Stimulated activated CD4-positive, alpha-beta T cell treated with anti-CD3 and anti-CD28 coated beads, TNF-alpha, amount 100 ng/mL, for 48 hours (primary cell): ENCODE results near the gene UBE2J2.
A peak's percentile ranks its signal among the peaks of the same experiment; 100 is the strongest.

Experiments used
- DNase-seq, 3 donors: peaks; one replicate each; pipeline ENCODE4 v3.0.0-alpha.2; 2020; ENCODE audit warnings: low read depth in 3 of 3

UBE2J2 gene

DNA sequence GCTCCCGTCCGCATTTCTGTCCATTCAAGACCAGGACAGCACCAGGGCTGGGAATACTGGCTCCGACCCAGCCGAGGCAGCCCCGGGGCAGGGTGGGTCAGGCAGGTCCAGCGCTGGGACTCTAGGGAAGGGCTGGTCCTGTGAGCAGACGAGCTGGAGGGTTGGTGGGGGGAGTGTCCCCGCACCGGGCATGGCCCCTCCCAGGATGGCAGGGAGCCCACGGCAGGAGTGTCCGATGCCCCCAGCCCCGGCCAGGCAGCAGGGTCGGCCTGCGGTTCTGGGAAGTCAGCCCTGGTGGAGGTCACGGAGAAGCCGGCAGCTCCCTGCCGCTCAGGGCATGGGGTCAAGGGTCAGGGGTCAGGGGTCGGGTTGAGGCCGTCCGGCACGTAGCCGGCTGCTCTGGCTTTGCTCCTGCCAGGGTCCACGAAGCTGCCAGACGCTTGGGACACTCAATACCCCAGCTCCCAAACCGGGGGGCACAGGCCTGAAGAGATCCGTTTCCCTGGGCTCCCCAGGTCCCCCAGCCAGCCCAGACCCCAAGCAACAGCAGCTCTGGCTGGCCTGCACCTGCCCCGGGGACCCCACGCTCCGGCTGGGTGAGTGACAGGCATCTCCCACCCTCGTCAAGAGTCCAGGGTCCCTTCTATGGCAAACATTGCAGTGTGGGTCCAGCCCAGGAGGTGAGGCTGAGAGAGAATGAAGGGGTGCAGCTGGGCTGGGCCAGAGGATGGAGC is 33.9 kb downstream of the UBE2J2 start:
- no peak for DNase-seq

DNA sequence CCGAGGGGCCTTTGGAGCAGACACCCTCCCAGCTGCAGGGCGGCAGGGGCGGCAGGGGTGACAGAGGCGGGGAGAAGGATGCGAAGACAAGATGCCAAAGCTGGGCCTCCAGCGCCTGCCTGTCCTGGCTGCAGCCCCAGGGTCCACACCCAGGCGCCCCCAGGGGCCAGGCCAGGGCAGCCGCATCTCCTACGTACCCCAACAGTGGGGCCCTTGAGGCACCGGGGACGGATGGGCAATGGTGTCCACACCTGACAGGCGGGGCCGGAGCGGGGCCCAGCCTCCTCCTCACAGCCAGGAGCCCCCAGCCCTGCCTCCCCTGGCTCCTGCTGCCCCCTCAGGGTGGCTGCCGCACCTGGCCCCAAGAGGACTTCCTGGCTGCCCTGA is 34.4 kb downstream of the UBE2J2 start:
- no peak for DNase-seq

DNA sequence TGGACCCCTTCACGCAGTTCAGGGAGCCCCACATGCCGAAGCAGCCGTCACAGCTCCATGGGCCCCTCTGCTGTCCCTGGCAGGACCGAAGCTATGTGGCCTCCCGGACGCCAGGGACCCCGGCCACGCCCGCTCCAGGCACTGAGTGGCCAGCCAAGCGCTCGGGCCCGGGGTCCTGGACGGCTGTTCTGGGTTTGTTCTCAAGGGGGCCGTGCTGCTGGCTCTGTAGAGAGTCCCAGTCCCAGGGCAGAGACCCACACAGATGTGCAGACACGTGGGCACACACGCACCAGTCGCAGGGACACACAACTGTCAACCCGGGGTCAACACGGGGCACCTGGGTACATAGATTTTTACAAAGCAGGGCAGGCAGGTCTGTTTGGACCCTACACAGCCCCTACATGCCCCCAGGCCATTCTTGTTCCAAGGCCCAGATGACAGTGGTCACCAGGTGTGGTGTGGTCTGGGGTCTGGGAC is 34.9 kb downstream of the UBE2J2 start:
- DNase-seq, result no peak

DNA sequence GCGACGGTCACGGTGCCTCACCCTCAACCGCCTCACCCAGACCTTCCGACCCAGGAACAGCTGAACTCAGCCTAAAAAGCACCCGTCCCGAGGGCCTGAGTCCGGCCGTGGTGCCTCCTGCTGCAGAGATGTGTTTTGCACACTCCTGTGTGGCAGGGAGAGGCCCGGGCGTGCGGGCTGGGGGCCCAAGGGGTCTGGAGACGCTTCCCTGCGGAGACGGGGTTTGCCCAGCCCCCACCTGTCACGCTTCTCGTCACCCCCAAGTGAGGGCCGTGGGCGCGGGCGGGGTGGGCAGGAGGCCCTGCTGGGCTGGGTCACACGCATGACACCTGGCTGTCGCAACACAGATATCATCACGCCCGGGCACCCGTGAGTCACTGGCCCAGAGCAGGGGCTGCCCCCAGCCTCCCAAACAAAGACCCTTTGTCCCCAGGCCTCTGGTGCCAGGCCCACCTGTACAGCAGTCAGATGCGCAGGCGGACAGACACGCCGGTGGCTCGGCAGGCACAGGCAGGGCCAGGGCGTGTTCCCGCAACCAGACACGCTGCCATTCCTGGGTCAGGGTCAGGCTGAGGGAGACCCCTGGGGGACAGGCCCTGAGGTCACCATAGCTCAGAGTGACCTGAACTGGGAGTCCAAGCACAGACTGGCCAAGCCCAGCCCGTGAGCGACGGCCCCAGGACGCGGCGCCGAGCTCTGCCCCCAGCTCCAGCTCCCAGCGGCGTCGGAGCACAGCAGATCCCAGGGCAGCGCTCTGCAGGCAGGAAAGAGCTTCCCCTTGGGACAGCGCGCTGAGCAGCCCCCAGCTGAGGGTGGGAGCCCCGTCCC is 35.6 kb downstream of the UBE2J2 start:
- DNase-seq, result no peak

DNA sequence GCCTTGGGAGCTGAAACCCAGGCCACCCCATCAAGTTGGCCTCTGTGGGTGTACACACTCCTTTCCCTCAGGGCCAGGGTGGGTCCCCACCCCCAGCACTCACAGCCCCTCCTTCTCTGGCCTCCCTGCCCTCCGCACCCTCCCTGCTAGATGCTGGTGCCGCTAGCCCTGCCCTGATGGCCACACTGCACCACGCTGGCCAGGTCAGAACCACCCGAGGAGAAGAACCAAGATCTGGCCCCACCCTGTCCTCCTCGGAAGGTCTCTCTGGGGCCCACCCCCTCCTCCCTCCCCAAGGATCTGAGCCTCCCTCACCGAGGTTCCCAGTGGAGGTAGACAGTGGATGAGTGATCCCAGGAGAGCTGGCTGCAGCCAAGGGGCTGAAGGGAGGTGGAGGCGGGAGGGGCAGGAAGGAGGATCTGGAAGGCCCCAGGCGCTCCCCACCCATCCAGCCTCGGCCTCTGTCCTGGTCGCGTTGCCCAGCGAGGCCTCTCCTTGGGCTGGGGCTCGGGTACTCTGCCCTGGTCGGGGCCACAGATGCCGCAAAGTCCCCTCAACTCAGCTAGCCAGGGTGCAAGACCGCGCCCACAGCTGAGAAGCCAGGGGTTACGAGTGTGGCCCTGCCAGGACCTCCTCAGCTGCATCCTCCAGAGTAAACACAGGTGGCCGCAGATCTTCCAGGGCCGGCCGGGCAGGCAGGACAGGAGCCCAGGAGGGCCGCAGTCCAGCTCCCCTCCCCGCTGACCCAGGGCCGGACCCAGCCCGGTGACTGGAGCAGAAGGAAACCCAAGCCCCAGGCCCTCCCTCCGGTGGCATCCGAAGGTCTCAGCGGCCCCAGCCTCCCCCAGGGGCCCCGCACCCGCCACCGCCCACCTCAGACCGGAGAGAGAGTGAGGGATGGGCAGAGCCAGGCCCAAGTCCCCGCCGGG is 36.4 kb downstream of the UBE2J2 start:
- no peak for DNase-seq

DNA sequence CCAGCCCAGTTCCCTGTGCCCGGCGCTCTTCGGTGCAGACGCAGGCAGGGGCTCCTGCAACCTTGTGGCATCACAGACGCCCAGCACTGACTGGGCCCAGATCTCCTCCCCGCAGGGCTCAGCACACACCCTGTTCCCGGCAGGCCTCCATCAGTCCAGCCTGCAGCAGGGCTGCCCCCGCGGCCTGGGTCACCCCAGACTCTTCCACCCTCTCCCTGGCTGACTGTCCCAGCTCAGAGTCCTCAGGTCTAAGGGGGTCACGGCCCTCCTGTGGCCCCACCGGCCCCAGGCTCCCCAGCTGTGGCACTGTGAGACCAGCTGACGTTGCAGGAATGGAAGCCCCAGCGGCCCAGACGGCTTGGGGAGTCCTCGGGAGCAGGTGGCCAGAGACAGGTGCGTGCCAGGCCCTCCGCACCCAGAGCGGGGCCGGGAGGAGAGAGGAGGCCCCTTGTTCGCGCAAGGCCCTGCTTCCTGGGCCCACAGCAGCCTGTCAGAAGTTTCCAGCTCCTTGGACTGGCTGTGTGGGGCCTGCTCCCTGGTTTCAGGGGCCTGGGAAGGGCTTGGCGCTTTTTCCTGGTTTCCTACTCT is 37.4 kb downstream of the UBE2J2 start:
- DNase-seq, result no peak

DNA sequence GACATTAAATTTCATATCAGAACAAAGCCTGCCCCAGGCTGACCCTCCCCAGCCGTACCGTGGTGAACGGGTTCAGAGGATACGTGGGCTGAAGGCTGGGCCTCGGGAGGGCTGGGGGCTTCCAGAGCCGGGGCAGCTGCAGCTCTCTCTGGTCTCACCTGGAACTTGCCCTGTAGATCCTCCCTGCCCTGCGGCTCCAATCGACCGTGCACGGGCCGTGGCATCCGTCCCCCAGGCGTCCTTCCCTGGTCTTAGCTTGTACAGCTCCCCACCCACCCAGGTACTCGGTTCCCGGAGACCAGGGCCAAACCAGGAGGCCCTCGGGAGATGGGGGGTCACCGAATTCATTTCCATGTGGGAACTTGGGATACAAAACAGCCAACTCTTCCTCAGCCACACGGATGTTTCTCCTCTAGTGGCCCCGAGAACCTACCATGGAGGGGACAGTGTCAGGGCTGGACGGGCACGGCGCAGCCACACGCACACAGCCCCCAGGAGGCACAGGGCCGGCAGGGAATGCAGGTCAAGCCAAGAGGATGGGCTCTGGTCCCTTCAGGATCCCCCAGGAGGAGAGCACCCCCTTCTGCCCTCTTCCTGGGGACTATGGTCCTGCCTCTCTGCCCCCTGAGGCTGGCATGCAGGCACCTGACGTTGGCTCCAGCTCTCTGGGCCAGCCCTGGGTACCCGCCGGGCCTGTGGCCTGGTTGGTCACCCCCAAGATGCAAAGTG is 38.5 kb downstream of the UBE2J2 start:
- DNase-seq, result no peak

DNA sequence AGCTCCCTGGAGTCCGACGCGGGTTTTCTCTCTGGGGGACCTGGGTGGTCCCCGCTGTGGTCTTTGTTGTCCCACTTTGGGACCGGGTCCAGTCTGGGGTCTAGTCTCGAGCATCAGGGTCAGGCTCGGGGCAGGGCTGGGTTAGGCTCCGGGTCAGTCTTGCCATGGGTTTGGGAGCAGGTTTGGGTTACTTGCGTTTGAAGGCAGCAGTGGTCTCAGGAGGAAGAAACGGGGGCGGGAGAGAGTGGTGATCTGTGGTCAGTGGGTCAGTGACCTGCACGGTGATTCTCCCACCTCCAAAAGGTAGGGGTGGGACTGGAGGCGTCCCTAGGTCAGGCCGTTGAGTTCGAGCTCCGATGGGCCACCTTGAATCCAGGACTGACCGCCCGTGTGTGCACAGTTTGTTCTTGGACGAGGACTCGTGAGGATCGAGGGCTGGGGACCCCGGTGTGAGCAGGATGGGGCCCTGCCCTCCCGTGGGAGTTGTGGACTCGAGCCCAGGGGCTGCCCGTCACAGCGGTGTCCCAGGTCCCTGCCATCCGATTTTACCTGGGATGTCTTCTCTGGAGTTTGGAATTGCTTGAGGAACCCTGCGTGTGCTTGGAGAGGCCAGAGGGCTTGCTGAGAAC is 39.4 kb downstream of the UBE2J2 start:
- no peak for DNase-seq

DNA sequence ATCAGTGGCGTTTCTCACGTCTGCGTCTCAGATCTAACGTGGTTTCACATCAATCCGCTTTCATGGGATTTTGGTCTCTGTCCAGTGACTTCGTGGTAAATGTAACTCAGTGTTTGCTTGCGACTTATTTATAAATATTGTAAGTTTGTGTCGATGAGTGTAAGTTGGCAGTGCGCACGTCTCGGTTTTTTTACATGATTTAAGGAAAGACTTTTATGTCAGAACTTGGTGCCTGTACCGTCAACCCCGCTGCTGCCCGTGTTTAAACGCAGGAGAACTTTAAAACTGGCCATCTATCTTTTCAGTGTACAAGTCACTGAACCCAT is 40.1 kb downstream of the UBE2J2 start:
- no peak for DNase-seq

DNA sequence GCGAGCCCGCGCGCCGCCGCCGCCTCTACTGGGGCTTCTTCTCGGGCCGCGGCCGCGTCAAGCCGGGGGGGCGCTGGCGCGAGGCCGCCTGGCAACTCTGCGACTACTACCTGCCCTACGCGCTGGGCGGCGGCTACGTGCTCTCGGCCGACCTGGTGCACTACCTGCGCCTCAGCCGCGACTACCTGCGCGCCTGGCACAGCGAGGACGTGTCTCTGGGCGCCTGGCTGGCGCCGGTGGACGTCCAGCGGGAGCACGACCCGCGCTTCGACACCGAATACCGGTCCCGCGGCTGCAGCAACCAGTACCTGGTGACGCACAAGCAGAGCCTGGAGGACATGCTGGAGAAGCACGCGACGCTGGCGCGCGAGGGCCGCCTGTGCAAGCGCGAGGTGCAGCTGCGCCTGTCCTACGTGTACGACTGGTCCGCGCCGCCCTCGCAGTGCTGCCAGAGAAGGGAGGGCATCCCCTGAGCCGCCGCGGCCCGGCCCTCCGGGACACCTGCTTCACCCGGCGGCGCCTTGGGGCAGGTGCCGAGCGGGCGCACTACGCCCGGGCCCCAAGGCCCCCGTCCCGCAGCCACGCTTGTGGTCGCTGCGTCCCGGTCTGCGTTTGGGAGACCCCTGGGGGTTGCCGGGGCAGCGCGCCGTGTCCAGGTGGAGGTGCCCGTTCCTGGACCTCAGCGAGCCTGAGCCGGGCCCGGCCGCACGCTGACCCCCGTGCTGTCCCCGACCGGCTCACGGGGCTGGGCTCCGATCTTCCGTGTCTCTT is 40.7 kb downstream of the UBE2J2 start:
- no peak for DNase-seq

DNA sequence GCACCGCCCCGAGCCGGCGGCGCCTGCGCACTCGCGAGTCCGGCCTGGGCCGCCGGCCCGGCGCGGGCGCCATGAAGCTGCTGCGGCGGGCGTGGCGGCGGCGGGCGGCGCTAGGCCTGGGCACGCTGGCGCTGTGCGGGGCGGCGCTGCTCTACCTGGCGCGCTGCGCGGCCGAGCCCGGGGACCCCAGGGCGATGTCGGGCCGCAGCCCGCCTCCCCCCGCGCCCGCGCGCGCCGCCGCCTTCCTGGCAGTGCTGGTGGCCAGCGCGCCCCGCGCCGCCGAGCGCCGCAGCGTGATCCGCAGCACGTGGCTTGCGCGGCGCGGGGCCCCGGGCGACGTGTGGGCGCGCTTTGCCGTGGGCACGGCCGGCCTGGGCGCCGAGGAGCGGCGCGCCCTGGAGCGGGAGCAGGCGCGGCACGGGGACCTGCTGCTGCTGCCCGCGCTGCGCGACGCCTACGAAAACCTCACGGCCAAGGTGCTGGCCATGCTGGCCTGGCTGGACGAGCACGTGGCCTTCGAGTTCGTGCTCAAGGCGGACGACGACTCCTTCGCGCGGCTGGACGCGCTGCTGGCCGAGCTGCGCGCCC is 41.4 kb downstream of the UBE2J2 start, which contains the start of gene B3GALT6:
B3GALT6 (plus strand) TSS at position 30 of the 588 bp plus-strand sequence; CDS start at position 72, 42 bp downstream.
- DNase-seq, result no peak

DNA sequence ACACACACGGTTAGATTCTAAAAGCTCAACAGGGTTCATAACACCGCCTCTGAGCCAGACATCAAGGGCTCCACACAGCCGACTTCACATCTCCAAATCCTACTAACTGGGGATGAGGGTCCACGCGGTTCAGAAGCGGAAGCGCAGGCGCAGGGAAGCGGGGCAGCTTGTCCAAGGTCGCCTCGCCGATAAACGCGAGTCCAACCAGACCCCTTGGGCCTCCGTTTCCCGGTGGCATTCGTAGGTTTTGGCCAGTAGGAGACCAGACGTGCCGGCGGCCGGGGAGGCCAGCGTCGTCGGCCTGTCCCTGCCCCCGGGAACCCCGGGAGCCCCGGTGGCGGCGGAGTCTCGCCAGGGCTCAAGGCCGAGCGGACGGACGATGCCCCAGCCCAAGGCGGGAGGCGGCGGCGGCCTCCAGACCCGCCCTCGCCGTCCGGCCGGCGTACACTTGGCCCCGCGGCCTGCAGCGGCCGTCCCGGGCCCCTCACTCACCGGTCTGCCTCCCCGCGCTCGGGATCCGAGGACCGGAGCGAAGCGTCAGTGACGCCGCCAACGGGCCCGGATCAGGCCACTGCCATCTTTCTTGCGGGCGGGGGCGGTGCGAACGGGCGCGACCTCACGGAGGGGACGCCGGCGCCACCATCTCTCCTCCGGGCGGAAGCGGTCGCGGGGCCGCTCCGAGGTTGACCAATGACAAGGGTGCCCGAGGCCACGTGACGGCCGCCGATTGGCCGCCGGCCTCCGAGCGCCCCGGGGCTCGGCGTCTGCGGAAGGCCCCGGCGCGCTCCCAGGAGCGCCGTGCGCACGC is 42.0 kb downstream of the UBE2J2 start, which contains the start of gene SDF4:
SDF4 (minus strand) TSS at position 602 of the 808 bp plus-strand sequence. CDS start 3,229 bp downstream, outside the sequence.
- DNase-seq, result peak; percentile 93 to 95 (median 94)

DNA sequence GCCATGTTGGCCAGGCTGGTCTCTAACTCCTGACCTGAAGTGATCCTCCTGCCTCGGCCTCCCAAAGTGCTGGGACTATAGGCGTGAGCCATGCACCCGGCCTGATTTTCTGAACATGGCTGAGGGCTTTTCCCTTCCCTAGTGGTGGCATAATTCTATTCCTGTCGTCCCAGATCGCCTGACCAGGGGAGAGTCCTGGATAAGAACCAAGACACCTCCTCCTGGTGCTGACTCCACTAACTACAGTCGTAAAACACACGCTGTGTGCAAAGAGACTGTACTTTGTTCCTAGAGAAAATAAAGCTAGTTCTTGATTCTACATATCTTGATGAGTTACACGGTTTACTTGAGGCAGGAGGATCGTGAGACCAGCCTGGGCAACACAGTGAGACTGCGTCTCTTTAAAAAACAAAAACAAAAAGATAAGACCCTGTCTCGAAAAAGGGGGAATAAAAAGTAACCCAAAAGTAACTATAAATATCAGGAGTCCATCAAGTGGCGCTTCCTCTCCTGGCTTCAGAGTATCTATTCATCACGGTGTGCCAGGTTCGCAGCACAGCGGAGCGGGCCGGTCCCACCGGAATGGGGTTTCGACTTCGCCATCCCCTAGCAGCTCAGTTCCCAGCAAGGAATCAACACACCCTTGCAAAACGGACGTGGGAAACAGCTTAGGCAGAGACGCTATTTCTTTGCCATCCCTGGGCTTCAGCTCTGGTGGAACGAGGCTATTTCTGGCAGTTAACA is 42.8 kb downstream of the UBE2J2 start:
- no peak for DNase-seq

DNA sequence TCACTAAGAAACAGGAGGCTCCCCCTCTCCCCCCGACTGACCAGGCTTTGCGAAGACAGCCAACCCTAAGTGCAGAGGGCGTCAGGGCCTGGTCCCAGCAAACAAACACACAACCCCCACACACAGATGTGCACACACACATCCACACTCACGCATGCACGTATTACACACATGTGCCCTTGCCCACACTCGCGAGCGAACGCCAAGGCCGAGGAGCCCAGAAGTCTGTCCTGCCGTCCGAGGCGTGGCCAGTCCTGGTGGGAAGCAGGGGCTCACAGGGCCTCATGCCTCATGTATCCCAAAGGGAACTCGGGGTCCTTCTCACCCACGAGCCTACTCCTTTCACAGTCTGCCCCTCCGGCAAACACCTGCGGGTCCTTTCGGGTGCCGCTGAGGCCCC is 43.9 kb downstream of the UBE2J2 start:
- DNase-seq, result no peak

DNA sequence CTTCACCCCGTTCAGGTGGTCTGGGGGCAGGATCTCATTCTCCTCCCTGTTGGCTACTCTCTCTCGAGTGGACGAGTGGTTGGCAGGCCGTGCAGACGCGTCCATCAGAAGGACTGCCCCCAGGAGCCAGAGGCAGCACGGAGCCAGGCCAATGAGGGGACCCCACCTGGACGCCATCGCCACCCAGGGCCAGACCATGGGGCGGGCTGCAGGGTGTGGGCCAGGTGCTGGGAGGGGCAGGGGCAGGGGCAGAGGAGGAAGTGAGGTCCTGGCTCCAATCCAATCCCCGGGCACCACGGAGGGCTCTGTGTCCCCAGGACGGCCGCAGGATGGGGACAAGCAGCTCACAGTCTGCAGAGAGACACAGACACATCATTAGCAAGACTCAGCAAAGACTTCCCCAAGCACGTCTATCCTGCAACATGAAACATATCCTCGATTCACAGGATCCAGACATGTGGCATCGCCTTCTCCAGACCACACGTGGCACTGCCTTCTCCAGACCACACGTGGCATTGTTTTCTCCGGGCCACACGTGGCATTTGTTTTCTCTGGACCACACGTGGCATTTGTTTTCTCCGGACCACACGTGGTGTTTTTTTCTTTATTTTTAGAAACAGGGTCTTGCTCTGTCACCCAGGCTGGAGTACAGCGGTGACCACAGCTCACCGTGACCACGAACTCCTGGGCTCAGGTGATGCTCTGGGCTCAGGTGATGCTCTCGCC is 44.9 kb downstream of the UBE2J2 start:
- DNase-seq, result no peak

DNA sequence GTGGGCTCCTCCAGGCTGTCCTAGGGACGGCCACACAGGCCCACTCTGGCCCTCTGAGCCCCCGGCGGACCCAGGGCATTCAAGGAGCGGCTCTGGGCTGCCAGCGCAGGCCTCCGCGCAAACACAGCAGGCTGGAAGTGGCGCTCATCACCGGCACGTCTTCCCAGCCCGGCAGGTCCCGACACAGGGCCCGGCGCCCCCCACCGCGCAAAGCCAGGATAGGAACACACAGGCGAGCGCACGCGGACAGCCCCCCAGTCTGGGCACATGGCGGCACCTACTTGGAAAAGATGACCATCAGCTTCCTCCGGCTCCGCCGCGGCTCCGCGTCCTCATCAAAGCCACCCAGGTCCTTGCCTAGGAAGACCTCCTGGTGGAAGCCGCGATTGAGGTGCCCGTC is 45.5 kb downstream of the UBE2J2 start:
- no peak for DNase-seq

DNA sequence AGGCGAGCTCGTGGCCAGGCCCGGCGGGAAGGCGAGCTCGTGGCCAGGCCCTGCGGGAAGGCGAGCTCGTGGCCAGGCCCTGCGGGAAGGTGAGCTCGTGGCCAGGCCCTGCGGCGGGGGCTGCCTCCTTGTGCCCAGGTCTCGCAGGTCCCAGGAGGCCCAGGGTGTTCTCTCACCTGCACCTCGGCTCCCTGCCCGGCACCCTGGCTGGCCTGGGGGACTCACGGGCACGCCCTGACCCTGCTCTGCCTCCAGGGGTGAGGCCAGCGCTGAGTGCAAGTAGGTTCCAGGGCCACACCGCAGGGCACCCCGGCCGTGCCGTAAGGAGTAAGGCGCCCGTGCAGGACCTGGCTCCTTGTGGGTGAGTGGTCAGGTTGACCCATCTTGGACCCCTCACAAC is 46.3 kb downstream of the UBE2J2 start:
- DNase-seq, result no peak
